Fibroblast of mammary gland (primary cell): ENCODE data around the gene BCHE.

Experiments used
- DNase-seq: peaks from one replicate; pipeline ENCODE4 v3.0.0-alpha.2; 2010; ENCODE audit warnings: low read depth
- H3K4me3 ChIP-seq: 2 replicates; pipeline ENCODE4 v1.5.1; 2011; ENCODE audit warnings: low read depth, mild to moderate bottlenecking, low read length, moderate library complexity; ENCODE audit not compliant: control insufficient read depth
- TF ChIP-seq, protein P1 (sequence below): conservative IDR thresholded peaks from 2 replicates; pipeline ENCODE4 v1.5.1; 2011; ENCODE audit warnings: low read depth, low read length, inconsistent platforms; ENCODE audit not compliant: control insufficient read depth, insufficient read depth

BCHE gene

GRCh38 chr3:165852191-165852590 lies 15.0 kb upstream of the BCHE start:
- no peak overlapping the region for H3K4me3 ChIP-seq
- TF ChIP-seq, protein P1, sequence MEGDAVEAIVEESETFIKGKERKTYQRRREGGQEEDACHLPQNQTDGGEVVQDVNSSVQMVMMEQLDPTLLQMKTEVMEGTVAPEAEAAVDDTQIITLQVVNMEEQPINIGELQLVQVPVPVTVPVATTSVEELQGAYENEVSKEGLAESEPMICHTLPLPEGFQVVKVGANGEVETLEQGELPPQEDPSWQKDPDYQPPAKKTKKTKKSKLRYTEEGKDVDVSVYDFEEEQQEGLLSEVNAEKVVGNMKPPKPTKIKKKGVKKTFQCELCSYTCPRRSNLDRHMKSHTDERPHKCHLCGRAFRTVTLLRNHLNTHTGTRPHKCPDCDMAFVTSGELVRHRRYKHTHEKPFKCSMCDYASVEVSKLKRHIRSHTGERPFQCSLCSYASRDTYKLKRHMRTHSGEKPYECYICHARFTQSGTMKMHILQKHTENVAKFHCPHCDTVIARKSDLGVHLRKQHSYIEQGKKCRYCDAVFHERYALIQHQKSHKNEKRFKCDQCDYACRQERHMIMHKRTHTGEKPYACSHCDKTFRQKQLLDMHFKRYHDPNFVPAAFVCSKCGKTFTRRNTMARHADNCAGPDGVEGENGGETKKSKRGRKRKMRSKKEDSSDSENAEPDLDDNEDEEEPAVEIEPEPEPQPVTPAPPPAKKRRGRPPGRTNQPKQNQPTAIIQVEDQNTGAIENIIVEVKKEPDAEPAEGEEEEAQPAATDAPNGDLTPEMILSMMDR: no peak
- no peak for DNase-seq

GRCh38 chr3:165846056-165846455 lies 8.8 kb upstream of the BCHE start:
- DNase-seq: no peak
- no peak overlapping the region for H3K4me3 ChIP-seq
- TF ChIP-seq, protein P1: no peak

DNA sequence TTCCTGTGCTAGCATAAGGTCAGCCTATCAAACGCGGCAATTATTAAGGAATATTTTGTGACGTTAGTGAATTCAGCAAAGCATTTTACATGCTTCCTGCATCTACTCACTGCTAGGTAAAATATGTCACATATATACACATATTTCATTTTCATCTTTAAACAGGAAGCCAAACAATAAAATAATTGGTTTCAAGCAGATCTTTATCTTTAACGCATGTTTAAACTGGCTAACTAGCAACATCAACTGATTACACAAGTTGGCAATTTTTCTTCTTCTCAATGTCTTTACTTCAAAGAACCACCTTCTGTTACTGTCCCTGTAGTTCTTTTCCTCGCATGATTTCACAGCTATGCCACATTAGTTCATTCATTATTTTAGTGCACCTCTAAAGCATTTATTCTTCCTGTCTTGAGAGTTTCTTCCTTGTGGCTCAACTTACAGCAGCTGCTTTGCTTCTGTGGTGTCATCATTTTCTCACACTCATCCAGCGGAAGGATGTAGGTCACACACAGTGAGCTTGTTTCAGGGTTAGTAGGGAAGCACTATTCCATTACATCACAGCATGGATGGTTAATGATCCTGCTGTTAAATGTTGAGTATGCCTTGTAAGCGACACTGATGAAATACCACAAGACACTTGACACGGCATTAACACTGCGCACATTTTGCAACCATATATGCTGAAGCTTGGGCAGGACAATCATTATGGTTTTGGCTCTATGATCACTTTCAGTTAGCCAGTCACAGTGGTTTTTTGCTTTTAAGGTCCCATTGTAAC lies 2.3 kb upstream of the BCHE start:
- no peak overlapping the region for H3K4me3 ChIP-seq
- no peak for DNase-seq
- TF ChIP-seq, protein P1: no peak

GRCh38 chr3:165837801-165838200 lies 578 bp upstream of the BCHE start:
- TF ChIP-seq, protein P1: no peak
- H3K4me3 ChIP-seq: no peak overlapping the region
- no peak for DNase-seq

DNA sequence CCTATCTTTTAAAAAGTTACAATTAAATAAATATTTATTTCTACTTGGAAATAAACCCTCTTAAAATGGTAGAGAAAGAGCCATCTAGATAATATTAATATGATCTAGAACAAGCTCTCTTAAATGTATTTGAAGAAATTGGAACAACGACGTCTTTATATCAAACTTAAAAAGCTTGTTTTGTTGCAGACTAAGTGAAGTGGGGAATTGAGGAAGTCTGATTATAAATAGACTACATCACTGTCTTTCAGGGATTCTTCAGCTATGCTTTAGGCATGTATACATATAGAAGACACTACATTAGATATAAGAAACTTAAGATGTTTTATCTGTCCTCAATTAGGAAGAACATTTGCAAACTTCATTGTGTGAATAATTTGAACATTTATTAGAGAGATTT lies 1.8 kb downstream of the BCHE start:
- DNase-seq: no peak
- TF ChIP-seq, protein P1: no peak
- no peak overlapping the region for H3K4me3 ChIP-seq

DNA sequence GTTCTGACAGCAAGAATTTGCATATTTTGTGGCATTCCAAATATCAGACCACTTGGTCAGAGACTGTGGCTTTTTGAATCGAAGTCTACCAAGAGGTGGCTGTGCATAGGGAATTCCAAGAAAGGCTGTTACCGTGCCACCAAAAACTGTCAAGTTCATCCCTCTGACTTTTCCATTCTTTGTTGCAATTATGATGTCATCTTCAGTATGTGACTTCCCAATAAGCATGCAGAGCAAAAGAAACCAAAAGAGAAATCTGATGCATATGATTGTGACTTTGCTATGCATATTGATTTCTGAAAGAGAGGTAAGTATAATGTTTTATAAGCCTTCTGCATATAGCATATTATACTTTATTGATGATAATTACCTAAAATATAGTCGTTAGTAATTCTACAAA lies 6.5 kb downstream of the BCHE start:
- TF ChIP-seq, protein P1: no peak
- no peak overlapping the region for H3K4me3 ChIP-seq
- DNase-seq: no peak
